Skeletal muscle satellite cell (primary cell): ENCODE data around the gene BSN.

ENCODE experiments used
- H3K27me3 ChIP-seq: 2 replicates; pipeline ENCODE4 v1.7.0; 2013; ENCODE audit warnings: low read length; ENCODE audit not compliant: control insufficient read depth, insufficient read depth
- H3K36me3 ChIP-seq: 2 replicates; pipeline ENCODE4 v1.7.0; 2013; ENCODE audit warnings: mild to moderate bottlenecking, control low read depth, low read length; ENCODE audit not compliant: insufficient read depth
- H3K4me1 ChIP-seq: 2 replicates; pipeline ENCODE4 v1.7.0; 2013; ENCODE audit warnings: low read length; ENCODE audit not compliant: control insufficient read depth, insufficient read depth
- H3K4me2 ChIP-seq: 2 replicates; pipeline ENCODE4 v1.7.0; 2013; ENCODE audit warnings: mild to moderate bottlenecking, low read length
- H3K4me3 ChIP-seq: 2 replicates; pipeline ENCODE4 v1.7.0; 2013; ENCODE audit warnings: low read length
- H3K9ac ChIP-seq: 2 replicates; pipeline ENCODE4 v1.7.0; 2013; ENCODE audit warnings: mild to moderate bottlenecking, low read depth, low read length, moderate library complexity
- H3K9me3 ChIP-seq: replicated peaks from 2 replicates; pipeline ENCODE4 v1.7.0; 2013; ENCODE audit warnings: mild to moderate bottlenecking, control low read depth, low read length

Gene BSN

DNA sequence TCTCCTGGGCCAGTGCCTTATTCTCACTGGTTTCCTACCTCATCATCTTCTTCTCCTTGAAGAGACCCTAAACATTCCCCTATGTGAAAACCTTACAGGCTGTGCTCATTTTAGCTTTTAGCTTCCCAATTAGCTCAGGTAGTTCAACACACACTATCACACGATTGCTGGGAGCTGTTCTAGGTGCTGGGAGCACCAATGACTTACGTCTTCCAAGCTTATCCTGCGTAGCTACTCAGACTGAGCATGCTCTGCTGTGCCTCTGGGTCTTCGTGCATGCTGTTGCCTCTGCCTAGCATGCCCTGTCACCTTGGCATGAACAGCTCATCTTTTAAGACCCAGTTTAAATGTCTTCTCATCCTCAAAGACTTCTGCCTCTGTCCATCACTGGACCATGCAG, 64.1 kb downstream of the BSN start:
- H3K4me1 ChIP-seq, result no peaks in the 10 kb centered on the region
- no peaks in the 10 kb centered on the region for H3K9me3 ChIP-seq
- peaks cover 20% of the 10 kb centered on the region for H3K27me3 ChIP-seq

DNA sequence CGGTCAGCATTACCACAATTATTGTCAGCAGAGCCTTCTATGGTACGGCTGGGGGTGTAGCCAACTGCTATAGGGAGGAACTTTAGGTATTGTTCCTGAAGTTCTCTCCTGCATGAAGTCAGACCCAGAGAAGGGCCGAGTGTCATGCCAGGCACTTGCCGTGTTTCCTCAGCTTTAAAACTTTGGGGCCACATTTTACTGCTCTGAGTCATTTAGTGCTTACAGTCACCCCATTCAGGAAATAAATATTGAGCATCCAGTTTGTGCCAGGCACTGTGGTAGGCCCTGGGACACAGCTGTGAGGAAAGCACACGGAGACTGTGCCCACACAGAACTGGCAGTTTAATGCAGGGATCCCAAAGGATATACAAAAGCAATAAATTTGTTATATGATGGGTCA, 65.4 kb downstream of the BSN start:
- Histone ChIP-seq H3K36me3 (no peaks in the 10 kb centered on the region), H3K9ac (no peak overlapping the region), H3K4me2 (no peak overlapping the region), H3K4me3 (no peak overlapping the region), H3K27me3 (peaks cover 20% of the 10 kb centered on the region), H3K4me1 (no peaks in the 10 kb centered on the region), H3K9me3 (no peaks in the 10 kb centered on the region)

More for the DNA sequence above, 64.1 kb downstream of the BSN start:
- Histone ChIP-seq H3K36me3 (no peaks in the 10 kb centered on the region), H3K4me3 (no peak overlapping the region), H3K4me2 (no peak overlapping the region), H3K9ac (no peak overlapping the region)

- H3K4me1 ChIP-seq, result no peaks in the 10 kb centered on the region
- H3K9ac ChIP-seq, result no peak overlapping the region
- H3K36me3 ChIP-seq, result no peaks in the 10 kb centered on the region
- H3K27me3 ChIP-seq, result peaks cover 20% of the 10 kb centered on the region
- no peak overlapping the region for H3K4me2 ChIP-seq
- no peaks in the 10 kb centered on the region for H3K9me3 ChIP-seq
- H3K4me3 ChIP-seq, result no peak overlapping the region
Observed at GRCh38 chr3:49620728-49621127, 66.5 kb downstream of the BSN start.

GRCh38 chr3:49623071-49623470, 68.8 kb downstream of the BSN start:
- Histone ChIP-seq H3K4me2 (no peak overlapping the region), H3K4me3 (no peak overlapping the region), H3K4me1 (no peaks in the 10 kb centered on the region), H3K36me3 (no peaks in the 10 kb centered on the region), H3K9me3 (no peaks in the 10 kb centered on the region), H3K27me3 (peaks cover 36% of the 10 kb centered on the region), H3K9ac (no peak overlapping the region)

GRCh38 chr3:49625071-49625470, 70.8 kb downstream of the BSN start:
- Histone ChIP-seq H3K9me3 (no peaks in the 10 kb centered on the region), H3K27me3 (peaks cover 49% of the 10 kb centered on the region), H3K4me1 (no peaks in the 10 kb centered on the region), H3K4me3 (no peak overlapping the region), H3K4me2 (no peak overlapping the region), H3K9ac (no peak overlapping the region), H3K36me3 (no peaks in the 10 kb centered on the region)

DNA sequence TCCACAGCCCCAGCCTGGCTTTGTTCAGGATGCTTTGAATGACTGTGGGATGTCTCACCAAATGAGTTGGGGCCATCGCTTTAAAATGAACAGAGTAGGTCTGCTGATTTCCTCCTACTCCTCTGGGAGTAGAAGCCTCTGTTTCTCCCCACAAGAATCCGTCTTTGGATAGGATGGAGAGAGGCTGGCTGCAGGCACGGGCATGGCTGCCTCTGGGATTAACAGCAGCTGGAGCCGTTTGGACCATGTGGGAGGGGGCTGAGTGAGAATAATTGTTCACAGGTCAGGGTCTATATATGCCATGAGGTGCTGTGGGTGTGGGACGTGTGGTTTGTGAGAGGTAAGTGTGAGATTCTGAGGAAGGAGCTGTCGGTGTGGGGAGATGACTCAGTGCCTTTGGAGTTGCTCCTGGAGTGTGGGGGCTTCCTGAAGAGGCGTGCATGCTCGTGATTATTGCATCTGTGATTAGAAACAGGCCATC, 71.9 kb downstream of the BSN start:
- H3K4me1 ChIP-seq, result no peaks in the 10 kb centered on the region
- H3K36me3 ChIP-seq, result no peaks in the 10 kb centered on the region
- no peak overlapping the region for H3K9ac ChIP-seq
- no peak overlapping the region for H3K4me3 ChIP-seq
- H3K9me3 ChIP-seq, result no peaks in the 10 kb centered on the region
- no peak overlapping the region for H3K4me2 ChIP-seq
- peaks cover 50% of the 10 kb centered on the region for H3K27me3 ChIP-seq

DNA sequence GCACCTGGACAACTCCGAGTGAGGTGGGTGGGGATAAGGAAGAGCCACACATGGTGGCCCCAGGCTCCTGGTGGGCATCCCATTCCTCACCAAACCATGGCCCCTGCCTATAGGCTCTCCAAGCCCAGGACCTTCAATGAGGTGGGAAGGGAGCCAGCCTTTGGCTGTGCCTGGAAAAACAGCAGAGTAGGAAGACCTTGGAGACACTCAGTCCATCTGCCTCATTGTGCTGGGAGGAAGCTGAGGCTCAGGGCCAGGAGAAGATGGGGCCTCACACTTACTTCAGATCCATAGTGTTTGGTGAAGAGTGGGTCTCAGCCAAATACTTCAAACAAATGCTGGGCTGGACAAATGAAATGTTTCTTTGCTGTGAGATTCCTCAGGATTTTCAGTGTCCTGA, 72.5 kb downstream of the BSN start:
- H3K27me3 ChIP-seq, result peaks cover 47% of the 10 kb centered on the region
- H3K36me3 ChIP-seq, result no peaks in the 10 kb centered on the region
- H3K4me2 ChIP-seq, result no peak overlapping the region

GRCh38 chr3:49627634-49628033, 73.4 kb downstream of the BSN start:
- Histone ChIP-seq H3K9me3 (no peaks in the 10 kb centered on the region), H3K4me1 (no peaks in the 10 kb centered on the region), H3K9ac (no peak overlapping the region), H3K4me3 (no peak overlapping the region), H3K27me3 (peaks cover 40% of the 10 kb centered on the region), H3K36me3 (no peaks in the 10 kb centered on the region), H3K4me2 (no peak overlapping the region)

More for the DNA sequence above, 72.5 kb downstream of the BSN start:
- Histone ChIP-seq H3K4me1 (no peaks in the 10 kb centered on the region), H3K9ac (no peak overlapping the region), H3K9me3 (no peaks in the 10 kb centered on the region), H3K4me3 (no peak overlapping the region)

DNA sequence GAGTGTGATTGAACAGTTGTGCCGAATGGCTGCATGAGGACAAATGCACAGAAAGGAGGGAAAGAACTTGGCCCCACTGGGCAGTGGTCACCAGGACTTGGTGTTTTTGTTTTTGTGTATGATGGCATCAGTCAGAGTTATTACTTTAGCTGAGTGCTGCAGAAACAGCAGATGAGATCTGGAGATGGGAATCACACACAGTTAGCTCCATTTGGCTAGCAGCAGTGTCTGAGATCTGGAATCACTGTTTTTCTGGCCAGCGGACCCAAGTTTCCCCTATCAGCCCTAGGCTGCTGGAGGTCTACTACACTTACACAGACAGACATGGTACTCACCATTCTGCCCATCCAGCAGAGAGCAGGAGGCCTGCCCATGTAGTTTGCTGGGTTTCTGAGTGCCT, 74.0 kb downstream of the BSN start:
- no peaks in the 10 kb centered on the region for H3K36me3 ChIP-seq
- H3K9me3 ChIP-seq, result no peaks in the 10 kb centered on the region
- H3K9ac ChIP-seq, result no peak overlapping the region
- no peak overlapping the region for H3K4me2 ChIP-seq
- H3K27me3 ChIP-seq, result peaks cover 35% of the 10 kb centered on the region
- no peak overlapping the region for H3K4me3 ChIP-seq
- no peaks in the 10 kb centered on the region for H3K4me1 ChIP-seq

DNA sequence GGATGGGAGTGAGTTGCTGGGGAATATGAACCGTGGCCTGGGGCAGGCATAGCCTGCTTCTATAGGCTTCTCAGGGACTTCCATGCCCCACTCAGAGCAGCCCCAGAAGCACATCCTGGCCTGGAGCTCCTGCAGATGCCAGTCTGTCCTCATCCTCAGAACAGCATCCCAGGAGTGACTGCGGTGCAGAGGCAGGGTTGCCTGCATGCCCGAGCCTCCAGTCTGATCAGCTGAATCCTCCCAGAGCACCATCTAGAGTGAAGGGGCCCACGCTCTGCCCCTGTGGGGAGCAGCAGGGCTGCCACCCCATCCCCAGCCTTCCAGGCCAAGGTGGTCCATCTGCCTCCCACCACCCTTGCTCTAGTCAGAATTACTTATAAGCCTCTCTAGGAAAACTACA, 75.2 kb downstream of the BSN start:
- Histone ChIP-seq H3K4me1 (no peaks in the 10 kb centered on the region), H3K36me3 (no peaks in the 10 kb centered on the region), H3K9ac (no peak overlapping the region), H3K4me3 (no peak overlapping the region), H3K27me3 (peaks cover 35% of the 10 kb centered on the region), H3K4me2 (no peak overlapping the region), H3K9me3 (no peaks in the 10 kb centered on the region)

GRCh38 chr3:49629866-49630265, 75.6 kb downstream of the BSN start:
- Histone ChIP-seq H3K27me3 (peaks cover 35% of the 10 kb centered on the region), H3K4me2 (no peak overlapping the region), H3K4me3 (no peak overlapping the region), H3K36me3 (no peaks in the 10 kb centered on the region), H3K4me1 (no peaks in the 10 kb centered on the region), H3K9me3 (no peaks in the 10 kb centered on the region), H3K9ac (no peak overlapping the region)

DNA sequence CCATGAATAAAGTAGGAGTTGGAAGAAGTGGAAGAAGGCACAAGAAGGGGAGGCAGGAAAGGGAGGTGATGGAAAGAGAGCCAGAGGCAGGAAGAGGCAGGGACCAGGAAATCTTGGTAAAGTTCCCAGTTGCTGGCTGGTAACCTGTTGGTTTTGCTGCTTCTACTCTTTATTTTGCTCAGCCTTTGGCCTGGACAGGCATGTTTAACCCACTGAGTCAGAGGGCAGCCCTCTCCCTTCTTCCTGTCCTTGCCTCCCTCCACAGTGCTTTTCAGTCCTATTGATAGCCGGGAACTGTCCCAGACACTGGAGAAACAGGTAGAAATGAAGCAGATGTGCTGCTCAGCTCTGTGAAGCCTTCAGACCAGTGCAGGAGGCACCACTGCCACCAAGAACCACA, 76.5 kb downstream of the BSN start:
- Histone ChIP-seq H3K9ac (no peak overlapping the region), H3K9me3 (no peaks in the 10 kb centered on the region), H3K27me3 (peaks cover 41% of the 10 kb centered on the region), H3K4me1 (no peaks in the 10 kb centered on the region), H3K4me3 (no peak overlapping the region), H3K4me2 (no peak overlapping the region), H3K36me3 (no peaks in the 10 kb centered on the region)
